ENCODE measurements around the gene TTYH2. TPM values are rescaled to one million over a fixed set of nuclear protein-coding genes. Genes with fewer than 3 reads are reported as not detected.

The TTYH2 gene
- total and polyA plus RNA-seq, 11 donors, result 10.3 to 34.6 (median 22.4) TPM

- no peak overlapping the region for H3K4me3 ChIP-seq
- H3K27ac ChIP-seq, result no peak overlapping the region
- ATAC-seq, result no peak
- intact Hi-C loops (cut with DNase I), result no loop called here
- H3K27me3 ChIP-seq, result no peaks in the 10 kb centered on the region
- 93 to 96% (median 95%) methylated on average over 20 of the region's 20 CpGs for WGBS, 4 donors
- peaks cover 0 to 41% (median 19%) of the 10 kb centered on the region in 9 donors for H3K36me3 ChIP-seq
- TF ChIP-seq POLR2A (IDR thresholded peaks at IDR 0.05), result no peak
- no peak for TF ChIP-seq CTCF (IDR thresholded peaks at IDR 0.05)
- DNase-seq, result peak in 1 of 5 donors; percentile 18
- no peaks in the 10 kb centered on the region for H3K9me3 ChIP-seq
- peaks cover 0 to 10% (median 0%) of the 10 kb centered on the region in 12 donors for H3K4me1 ChIP-seq
Observed at GRCh38 chr17:74224959-74225725, 11.8 kb downstream of the TTYH2 start.

- H3K4me3 ChIP-seq, result no peak overlapping the region
- peak in 1 of 5 donors; percentile 18 for DNase-seq
- intact Hi-C loops (cut with DNase I), result no loop called here
- H3K27ac ChIP-seq, result no peak overlapping the region
- ATAC-seq, result no peak
- peaks cover 0 to 51% (median 23%) of the 10 kb centered on the region in 9 donors for H3K36me3 ChIP-seq
- TF ChIP-seq CTCF (IDR thresholded peaks at IDR 0.05), result no peak
- 64 to 77% (median 67%) methylated on average over 6 of the region's 6 CpGs for WGBS, 4 donors
- H3K9me3 ChIP-seq, result no peaks in the 10 kb centered on the region
- H3K4me1 ChIP-seq, result peaks cover 0 to 10% (median 0%) of the 10 kb centered on the region in 12 donors
- no peaks in the 10 kb centered on the region for H3K27me3 ChIP-seq
Observed at GRCh38 chr17:74226252-74226651, 12.9 kb downstream of the TTYH2 start.

GRCh38 chr17:74227271-74228080 is 14.1 kb downstream of the TTYH2 start:
- Histone ChIP-seq H3K27me3 (no peaks in the 10 kb centered on the region), H3K36me3 (peaks cover 0 to 58% (median 28%) of the 10 kb centered on the region in 9 donors), H3K4me1 (peaks cover 0 to 14% (median 0%) of the 10 kb centered on the region in 12 donors), H3K27ac (no peak overlapping the region), H3K4me3 (no peak overlapping the region), H3K9me3 (no peaks in the 10 kb centered on the region)
- intact Hi-C loops (cut with DNase I), result no loop called here
- TF ChIP-seq CTCF (IDR thresholded peaks at IDR 0.05) (no peak), POLR2A (IDR thresholded peaks at IDR 0.05) (no peak)
- 86 to 89% (median 87%) methylated on average over 10 of the region's 10 CpGs for WGBS, 4 donors
- ATAC-seq (no peak), DNase-seq (no peak)
